HG03139 (cell line): ENCODE data around the gene MISP3.
"Not testable (repeated sequence)": the region's sequence is repeated elsewhere in the genome, so short reads cannot be mapped to it uniquely, and the experiment has no call there.

Source experiments
- ATAC-seq: cut with Tn5 transposase; IDR thresholded peaks from one replicate; pipeline ENCODE4 v1.9.1; 2021; ENCODE audit not compliant: unreplicated experiment

Gene MISP3

DNA sequence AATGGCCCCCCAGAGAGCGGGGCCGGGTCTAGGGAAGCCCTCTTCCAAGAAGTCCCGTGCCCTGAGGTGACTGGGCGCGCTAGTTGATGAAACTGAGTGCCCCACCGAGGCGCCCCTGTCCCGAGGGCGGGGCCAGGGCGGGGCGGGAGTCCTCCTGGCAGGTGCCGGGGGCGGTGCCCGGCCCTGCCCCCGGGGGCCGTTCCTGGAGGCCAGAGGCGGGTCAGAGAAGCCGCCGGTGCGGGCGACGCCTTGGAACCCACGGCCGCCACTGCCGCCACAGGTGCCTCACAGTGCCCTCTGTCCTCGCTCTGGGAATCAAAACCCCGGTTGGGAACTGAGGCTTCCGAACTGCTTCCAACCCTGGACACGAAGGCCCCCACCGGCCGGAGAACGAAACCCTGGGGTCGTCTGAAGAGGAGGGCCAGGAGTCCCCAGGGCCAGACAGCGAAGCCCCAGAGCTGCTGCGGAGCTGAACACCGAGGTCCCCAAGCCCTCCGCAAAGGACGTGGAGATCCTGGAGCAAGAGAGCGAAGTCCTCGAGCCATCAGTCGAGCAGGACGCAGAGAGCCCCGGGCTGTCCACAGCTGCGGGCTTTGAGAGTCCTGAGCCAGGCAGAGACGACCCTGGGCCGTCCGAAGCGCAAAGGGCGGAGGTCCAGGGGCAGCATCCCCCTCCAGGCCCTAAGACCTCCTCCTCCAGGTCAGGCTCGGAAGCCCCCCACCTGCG is at the start of gene MISP3:
TSS of gene MISP3 (plus strand) at position 252 of the 726 bp plus-strand sequence. CDS start 524 bp downstream, outside the sequence.
- ATAC-seq = no peak

DNA sequence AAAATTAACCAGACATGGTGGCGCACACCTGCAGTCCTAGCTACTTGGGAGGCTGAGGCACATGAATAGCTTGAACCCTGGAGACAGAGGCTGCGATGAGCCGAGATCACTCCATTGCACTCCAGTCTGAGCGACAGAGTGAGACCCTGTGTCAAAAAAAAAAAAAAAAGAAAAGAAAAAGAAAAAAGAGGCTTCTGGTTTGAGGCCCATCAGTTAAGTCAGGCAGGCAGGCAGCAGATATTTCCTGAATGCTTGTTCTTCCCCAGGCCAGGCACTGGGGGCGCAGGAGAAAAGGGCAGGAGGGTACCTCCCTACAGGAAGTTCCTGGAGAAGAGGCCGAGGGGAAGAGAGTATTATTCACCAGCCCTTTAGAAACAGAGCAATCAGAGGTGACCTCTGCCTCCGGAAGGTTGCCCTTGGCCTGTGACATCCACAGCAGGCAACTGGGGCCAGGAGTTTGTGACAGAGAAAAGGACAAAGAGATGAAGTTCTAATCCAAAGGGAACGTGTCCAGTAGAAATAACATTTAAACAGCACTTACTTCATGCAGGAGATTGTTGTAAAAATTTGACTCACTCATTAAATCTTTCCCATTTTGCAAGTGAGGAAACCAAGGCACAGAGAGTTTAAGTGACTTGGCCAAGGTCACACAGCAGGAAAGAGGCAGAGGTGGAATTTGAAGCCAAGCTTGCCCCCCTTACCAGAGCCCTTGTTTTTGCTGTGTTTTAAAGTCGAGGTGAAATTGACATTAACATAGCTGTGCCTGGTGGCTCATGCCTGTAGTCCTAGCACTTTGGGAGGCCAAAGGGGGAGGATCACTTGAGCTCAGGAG is 49.0 kb upstream of the MISP3 start:
- ATAC-seq = no peak

DNA sequence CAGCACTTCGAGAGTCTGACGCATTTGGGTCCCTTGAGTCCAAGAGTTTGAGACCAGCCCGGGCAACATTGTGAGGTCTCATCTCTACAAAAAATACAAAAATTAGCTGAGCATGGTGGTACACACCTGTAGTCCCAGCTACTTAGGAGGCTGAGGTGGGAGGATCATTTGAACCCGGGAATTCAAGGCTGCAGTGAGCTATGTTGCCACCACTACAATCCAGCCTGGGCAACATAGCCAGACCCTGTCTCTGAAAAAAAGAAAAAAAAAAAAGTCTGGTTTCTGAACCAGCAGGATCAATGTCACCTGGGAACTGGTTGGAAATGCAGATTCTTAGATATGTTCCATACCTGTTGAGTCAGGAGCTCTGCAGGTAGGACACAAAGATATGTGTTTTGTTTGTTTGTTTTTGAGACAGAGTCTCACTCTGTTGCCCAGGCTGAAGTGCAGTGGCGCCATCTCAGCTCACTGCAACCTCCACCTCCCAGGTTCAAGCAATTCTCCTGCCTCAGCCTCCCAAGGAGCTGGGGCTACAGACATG is 45.9 kb upstream of the MISP3 start:
- ATAC-seq = not testable (repeated sequence)

GRCh38 chr19:14027856-14028450 is 44.6 kb upstream of the MISP3 start, which contains the start of gene RLN3:
Gene RLN3, plus strand, starts transcription at chr19:14028148. Its CDS starts 57 bp downstream, at chr19:14028205.
- no peak for ATAC-seq

GRCh38 chr19:14028901-14029300 is 43.7 kb upstream of the MISP3 start:
- no peak for ATAC-seq

DNA sequence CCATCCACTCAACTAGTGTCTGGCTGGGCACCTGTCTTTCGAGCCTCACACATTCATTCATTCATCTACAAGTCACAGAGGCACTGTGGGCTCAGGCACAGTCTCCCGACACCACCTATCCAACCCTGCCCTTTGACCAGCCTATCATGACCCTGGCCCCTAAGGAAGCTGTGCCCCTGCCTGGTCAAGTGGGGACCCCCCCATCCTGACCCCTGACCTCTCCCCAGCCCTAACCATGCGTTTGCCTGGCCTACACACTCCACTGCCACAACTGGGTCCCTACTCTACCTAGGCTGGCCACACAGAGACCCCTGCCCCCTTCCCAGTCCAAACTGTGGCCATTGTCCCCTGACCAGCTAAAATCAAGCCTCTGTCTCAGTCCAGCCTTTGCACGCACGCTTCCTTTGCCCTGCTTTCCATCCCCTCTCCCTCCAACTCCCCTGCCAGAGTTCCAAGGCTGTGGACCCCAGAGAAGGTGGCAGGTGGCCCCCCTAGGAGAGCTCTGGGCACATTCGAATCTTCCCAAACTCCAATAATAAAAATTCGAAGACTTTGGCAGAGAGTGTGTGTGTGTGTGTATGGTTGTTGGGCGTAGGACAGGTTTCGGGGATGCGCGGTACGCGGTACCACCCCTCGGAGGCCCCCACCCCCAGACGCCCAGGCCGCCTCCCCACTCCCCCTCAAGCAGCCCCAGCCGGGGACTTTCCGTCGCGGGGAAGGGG is 41.4 kb upstream of the MISP3 start:
- no peak for ATAC-seq

DNA sequence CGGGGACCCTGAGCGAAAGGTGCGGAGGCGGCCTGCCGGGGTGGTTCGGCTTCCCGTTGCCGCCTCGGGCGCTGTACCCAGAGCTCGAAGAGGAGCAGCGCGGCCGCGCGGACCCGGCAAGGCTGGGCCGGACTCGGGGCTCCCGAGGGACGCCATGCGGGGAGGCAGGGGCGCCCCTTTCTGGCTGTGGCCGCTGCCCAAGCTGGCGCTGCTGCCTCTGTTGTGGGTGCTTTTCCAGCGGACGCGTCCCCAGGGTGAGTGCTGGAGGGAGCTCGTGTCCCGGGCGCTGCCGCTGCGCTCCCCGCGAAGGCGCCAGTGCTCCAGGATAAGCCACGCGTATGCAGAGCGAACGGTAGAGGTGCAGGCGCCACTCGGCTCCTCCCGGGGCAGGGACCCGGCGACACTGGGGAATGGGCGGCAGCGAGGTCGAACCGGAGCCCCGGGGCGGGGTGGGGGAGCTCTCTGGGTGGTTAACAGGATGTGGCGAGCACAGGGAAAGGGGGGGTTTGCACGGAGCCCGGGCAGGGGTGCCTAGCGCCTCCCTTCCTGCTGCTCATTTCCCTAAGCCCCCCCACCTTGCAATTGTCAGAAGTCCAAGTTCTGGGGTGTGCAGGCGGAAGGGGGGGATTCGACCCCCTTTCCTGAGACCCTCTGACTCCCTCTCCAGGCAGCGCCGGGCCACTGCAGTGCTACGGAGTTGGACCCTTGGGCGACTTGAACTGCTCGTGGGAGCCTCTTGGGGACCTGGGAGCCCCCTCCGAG is 40.7 kb upstream of the MISP3 start, which contains the start of gene IL27RA:
TSS of gene IL27RA (plus strand) at position 44 of the 762 bp plus-strand sequence. CDS start at position 155, 111 bp downstream.
- no peak for ATAC-seq

DNA sequence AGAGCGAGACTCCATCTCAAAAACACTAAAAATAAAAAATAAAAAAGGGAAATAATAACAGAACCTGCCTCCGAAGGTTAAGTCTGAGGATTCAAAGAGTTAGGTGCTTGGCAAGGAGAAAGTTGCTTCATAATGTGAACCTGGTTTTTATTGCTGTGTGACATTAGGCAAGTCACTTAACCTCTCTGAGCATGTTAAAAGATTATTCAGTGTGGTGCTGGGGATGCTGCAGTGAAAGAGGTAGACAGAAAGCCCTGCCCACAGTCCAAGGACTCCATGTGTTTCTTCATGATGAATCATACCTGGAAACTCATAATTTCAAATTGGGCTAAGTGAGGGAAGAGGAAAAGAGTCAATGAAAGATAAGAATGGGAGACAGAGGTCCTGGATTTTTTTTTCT is 38.6 kb upstream of the MISP3 start:
- no peak for ATAC-seq

DNA sequence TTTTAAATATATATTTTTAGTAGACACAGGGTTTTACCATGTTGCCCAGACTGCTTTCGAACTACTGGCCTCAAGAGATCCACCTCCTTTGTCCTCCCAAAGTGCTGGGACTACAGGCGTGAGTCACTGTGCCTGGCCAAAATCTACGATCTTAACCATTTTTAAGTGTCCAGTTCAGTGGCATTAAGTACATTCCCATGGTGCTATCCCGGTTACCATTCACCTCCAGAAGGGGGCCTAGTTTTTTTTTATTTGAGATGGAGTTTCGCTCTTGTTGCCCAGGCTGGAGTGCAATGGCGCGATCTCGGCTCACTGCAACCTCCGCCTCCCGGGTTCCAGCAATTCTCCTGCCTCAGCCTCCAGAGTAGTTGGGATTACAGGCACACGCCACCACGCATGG is 37.4 kb upstream of the MISP3 start:
- not testable (repeated sequence) for ATAC-seq

GRCh38 chr19:14035706-14036105 is 36.9 kb upstream of the MISP3 start:
- no peak for ATAC-seq

GRCh38 chr19:14039181-14039580 is 33.4 kb upstream of the MISP3 start:
- no peak for ATAC-seq

DNA sequence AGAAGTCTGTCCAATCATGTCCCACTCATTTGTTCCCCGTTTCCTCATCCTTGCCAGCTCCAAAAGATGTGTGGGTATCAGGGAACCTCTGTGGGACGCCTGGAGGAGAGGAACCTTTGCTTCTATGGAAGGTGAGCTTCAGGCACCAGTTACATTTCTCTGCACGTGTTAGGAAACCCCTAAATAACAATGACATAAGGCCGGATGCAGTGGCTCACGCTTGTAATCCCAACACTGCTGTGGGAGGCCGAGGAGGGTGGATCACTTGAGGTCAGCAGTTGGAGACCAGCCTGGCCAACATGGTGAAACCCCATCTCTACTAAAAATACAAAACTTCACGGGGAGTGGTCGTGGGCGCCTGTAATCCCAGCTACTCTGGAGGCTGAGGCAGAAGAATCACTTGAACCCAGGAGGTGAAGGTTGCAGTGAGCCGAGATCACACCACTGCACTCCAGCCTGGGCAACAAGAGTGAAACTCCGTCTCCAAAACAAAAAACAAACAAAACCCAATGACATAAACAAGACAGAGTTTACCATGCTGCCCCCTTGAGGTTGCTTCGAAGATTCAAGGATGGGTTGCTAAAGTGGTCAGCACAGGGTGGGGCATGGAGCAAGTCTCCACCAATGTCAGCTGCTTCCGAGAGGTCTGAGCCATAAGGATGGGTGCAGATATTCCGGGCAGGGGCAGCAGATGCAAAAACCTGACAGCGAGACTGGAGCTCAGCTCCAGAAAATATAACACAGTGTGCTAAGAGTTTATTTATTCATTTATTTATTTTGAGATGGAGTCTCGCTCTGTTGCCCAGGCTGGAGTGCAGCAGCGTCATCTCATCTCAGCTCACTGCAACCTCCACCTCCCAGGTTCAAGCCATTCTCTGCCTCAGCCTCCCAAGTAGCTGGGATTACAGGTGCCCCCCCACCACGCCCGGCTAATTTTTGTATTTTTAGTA is 29.7 kb upstream of the MISP3 start:
- ATAC-seq = not testable (repeated sequence)

DNA sequence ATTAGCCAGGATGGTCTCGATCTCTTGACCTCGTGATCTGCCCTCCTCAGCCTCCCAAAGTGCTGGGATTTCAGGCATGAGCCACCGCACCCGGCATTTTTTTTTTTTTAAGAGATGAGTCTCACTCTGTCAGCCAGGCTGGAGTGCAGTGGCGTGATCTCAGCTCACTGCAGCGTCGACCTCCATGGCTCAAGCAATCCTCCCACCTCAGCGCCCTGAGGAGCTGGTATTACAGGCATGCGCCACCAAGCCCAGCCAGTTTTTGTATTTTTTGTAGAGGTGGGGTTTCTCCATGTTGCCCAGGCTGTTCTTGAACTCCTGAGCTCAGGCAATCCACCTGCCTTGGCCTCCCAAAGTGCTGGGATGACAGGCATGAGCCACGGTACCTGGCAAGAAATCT is 24.7 kb upstream of the MISP3 start:
- ATAC-seq = not testable (repeated sequence)

- no peak for ATAC-seq
Measured at GRCh38 chr19:14048443-14049153, 24.0 kb upstream of the MISP3 start.

- no peak for ATAC-seq
Measured at GRCh38 chr19:14050512-14050911, 22.1 kb upstream of the MISP3 start.

- not testable (repeated sequence) for ATAC-seq
Measured at GRCh38 chr19:14050961-14051360, 21.6 kb upstream of the MISP3 start.

- no peak for ATAC-seq
Measured at GRCh38 chr19:14051980-14052379, 20.6 kb upstream of the MISP3 start.

DNA sequence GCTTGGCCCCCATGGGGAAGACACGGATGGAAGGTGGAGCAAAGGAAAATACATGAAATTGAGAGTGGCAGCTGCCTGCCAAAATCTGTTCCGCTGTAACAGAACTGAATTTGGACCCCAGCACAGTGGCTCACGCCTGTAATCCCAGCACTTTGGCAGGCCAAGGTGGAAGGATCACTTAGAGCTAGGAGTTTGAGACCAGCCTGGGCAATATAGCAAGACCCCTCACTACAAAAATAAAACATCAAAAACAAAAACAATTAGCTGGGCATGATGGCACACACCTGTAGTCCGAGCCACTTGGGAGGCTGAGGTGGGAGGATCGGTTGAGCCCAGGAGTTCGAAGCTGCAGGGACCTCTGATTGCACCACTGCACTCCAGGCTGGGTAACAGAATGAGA is 20.1 kb upstream of the MISP3 start:
- ATAC-seq = no peak
